22Rv1 (cell line): Measurements from ENCODE around the gene GSK3B.

ENCODE experiments used
- H3K27ac ChIP-seq: fragments of 450-650 bp; 2 replicates; pipeline ENCODE4 v1.5.1; 2017
- CTCF ChIP-seq: fragments of 450-650 bp; IDR thresholded peaks from 2 replicates; pipeline ENCODE4 v1.5.1; 2017; ENCODE audit warnings: mild to moderate bottlenecking
- ZFX ChIP-seq: fragments of 450-650 bp; IDR thresholded peaks from 2 replicates; pipeline ENCODE4 v1.6.1; 2017; ENCODE audit warnings: antibody characterized with exemption, borderline replicate concordance

Gene GSK3B

GRCh38 chr3:119978554-119979208 lies 115.6 kb downstream of the GSK3B start:
- TF ChIP-seq CTCF (no peak), ZFX (no peak)

GRCh38 chr3:119977353-119977752 lies 116.9 kb downstream of the GSK3B start:
- TF ChIP-seq ZFX (no peak), CTCF (no peak)
- H3K27ac ChIP-seq: no peak overlapping the region

More at GRCh38 chr3:119978554-119979208, 115.6 kb downstream of the GSK3B start:
- H3K27ac ChIP-seq: no peak overlapping the region

GRCh38 chr3:119976214-119976613 lies 118.0 kb downstream of the GSK3B start:
- TF ChIP-seq ZFX (no peak), CTCF (no peak)
- H3K27ac ChIP-seq: no peak overlapping the region

GRCh38 chr3:119974656-119975055 lies 119.6 kb downstream of the GSK3B start:
- no peak overlapping the region for H3K27ac ChIP-seq
- no peak for TF ChIP-seq ZFX
- TF ChIP-seq CTCF: no peak

- TF ChIP-seq ZFX: no peak
- TF ChIP-seq CTCF: no peak
- no peak overlapping the region; the same call in 1 of the 2 replicates for H3K27ac ChIP-seq
These were observed 121.1 kb downstream of the GSK3B start for GRCh38 chr3:119973018-119973646.

- TF ChIP-seq CTCF: no peak
- TF ChIP-seq ZFX: no peak
- H3K27ac ChIP-seq: no peak overlapping the region
These were observed 124.5 kb downstream of the GSK3B start for GRCh38 chr3:119969759-119970158.

GRCh38 chr3:119967353-119968006 lies 126.8 kb downstream of the GSK3B start:
- no peak overlapping the region for H3K27ac ChIP-seq
- TF ChIP-seq ZFX (no peak), CTCF (no peak)
